IMR-90 (cell line): ENCODE measurements around the gene FAM24A. TPM values are rescaled to one million over a fixed set of nuclear protein-coding genes. Genes with fewer than 3 reads are reported as not detected.

Source experiments
- ATAC-seq: fragments of 200-7000 bp; cut with Tn5 transposase; 2 replicates; pipeline ENCODE4 v1.9.1; 2020; ENCODE audit warnings: low read depth, mild to moderate bottlenecking, moderate library complexity
- BruUV-seq: library from RNA; stranded (reverse); fragments of 400-500 nt; replicated peaks from 2 replicates; lab custom pipeline; 2021; lab: Mats Ljungman, UMichigan
- CTCF ChIA-PET: fragments of 300-600 bp; formaldehyde crosslinking; extraction: SDS; loops from one replicate; lab custom pipeline; 2021; ENCODE audit warnings: antibody characterized with exemption; lab: Yijun Ruan, JAX
- POLR2A ChIA-PET: fragments of 300-600 bp; sonication (Branson Sonifier 250); formaldehyde crosslinking; loops from one replicate; lab custom pipeline; 2022; ENCODE audit warnings: antibody characterized with exemption; ENCODE audit not compliant: unreplicated experiment; lab: Charles Lee
- DNase-seq: peaks from one replicate; pipeline ENCODE4 v3.0.0; 2013
- H2AFZ ChIP-seq: replicated peaks from 2 replicates; pipeline ENCODE3; 2013; ENCODE audit warnings: low read length, mild to moderate bottlenecking; ENCODE audit not compliant: poor library complexity
- H2AK5ac ChIP-seq: 2 replicates; pipeline ENCODE4 v1.6.1; 2013; ENCODE audit warnings: low read depth, low read length, inconsistent platforms
- H2AK9ac ChIP-seq: replicated peaks from 2 replicates; pipeline ENCODE3; 2013; ENCODE audit warnings: mild to moderate bottlenecking, low read depth, low read length, moderate library complexity; ENCODE audit not compliant: poor library complexity
- H2BK120ac ChIP-seq: 2 replicates; pipeline ENCODE4 v1.6.1; 2013; ENCODE audit warnings: low read depth, low read length, inconsistent platforms
- H2BK15ac ChIP-seq: 3 replicates; pipeline ENCODE4 v1.6.1; 2013; ENCODE audit warnings: low read depth, low read length, inconsistent platforms
- H2BK20ac ChIP-seq: 2 replicates; pipeline ENCODE4 v1.6.1; 2013; ENCODE audit warnings: low read depth, mild to moderate bottlenecking, inconsistent platforms, low read length, moderate library complexity
- H2BK5ac ChIP-seq: 2 replicates; pipeline ENCODE4 v1.6.1; 2013; ENCODE audit warnings: mild to moderate bottlenecking, low read depth, low read length, inconsistent platforms; ENCODE audit not compliant: poor library complexity, severe bottlenecking
- H3K14ac ChIP-seq: replicated peaks from 2 replicates; pipeline ENCODE4 v1.6.1; 2013; ENCODE audit warnings: low read depth, low read length, inconsistent platforms
- H3K18ac ChIP-seq: 2 replicates; pipeline ENCODE4 v1.6.1; 2013; ENCODE audit warnings: low read depth, low read length, control low read depth
- H3K23ac ChIP-seq: 2 replicates; pipeline ENCODE4 v1.6.1; 2013; ENCODE audit warnings: low read depth, low read length, inconsistent platforms
- H3K27ac ChIP-seq: 2 replicates; pipeline ENCODE4 v1.5.1; 2013; ENCODE audit warnings: mild to moderate bottlenecking, control low read depth, low read length; ENCODE audit not compliant: insufficient read depth
- H3K27me3 ChIP-seq: 2 replicates; pipeline ENCODE4 v1.6.1; 2013; ENCODE audit warnings: low read length; ENCODE audit not compliant: control insufficient read depth, insufficient read depth
- H3K36me3 ChIP-seq: 2 replicates; pipeline ENCODE4 v1.6.1; 2013; ENCODE audit warnings: low read length, mixed read lengths; ENCODE audit not compliant: control insufficient read depth, insufficient read depth
- H3K4ac ChIP-seq: 2 replicates; pipeline ENCODE4 v1.6.1; 2013; ENCODE audit warnings: low read depth, low read length, inconsistent platforms
- H3K4me1 ChIP-seq: 2 replicates; pipeline ENCODE4 v1.6.1; 2013; ENCODE audit warnings: low read length, mixed read lengths; ENCODE audit not compliant: control insufficient read depth, insufficient read depth
- H3K4me2 ChIP-seq: 2 replicates; pipeline ENCODE4 v1.6.1; 2013; ENCODE audit warnings: low read depth, mild to moderate bottlenecking, control low read depth, low read length, moderate library complexity
- H3K4me3 ChIP-seq: 2 replicates; pipeline ENCODE4 v1.5.1; 2013; ENCODE audit warnings: low read depth, mild to moderate bottlenecking, control low read depth, low read length, moderate library complexity; ENCODE audit not compliant: insufficient read depth
- H3K56ac ChIP-seq: 2 replicates; pipeline ENCODE4 v1.6.1; 2013; ENCODE audit warnings: low read length, inconsistent platforms; ENCODE audit not compliant: insufficient read depth; ENCODE audit errors: extremely low read depth
- H3K79me1 ChIP-seq, 2 experiments: 2 replicates each; pipeline ENCODE4 v1.6.1; 2013; ENCODE audit warnings: low read length in 2 of 2, inconsistent platforms in 1 of 2, low read depth in 1 of 2
- H3K9ac ChIP-seq: 2 replicates; pipeline ENCODE4 v1.6.1; 2013; ENCODE audit warnings: low read depth, low read length, control low read depth
- H3K9me1 ChIP-seq: 2 replicates; pipeline ENCODE4 v1.6.1; 2013; ENCODE audit warnings: low read length, inconsistent platforms; ENCODE audit not compliant: insufficient read depth
- H3K9me3 ChIP-seq: 2 replicates; pipeline ENCODE4 v1.6.1; 2013; ENCODE audit warnings: low read length; ENCODE audit not compliant: control insufficient read depth, insufficient read depth
- H4K20me1 ChIP-seq: 2 replicates; pipeline ENCODE4 v1.6.1; 2013; ENCODE audit warnings: low read length, inconsistent platforms; ENCODE audit not compliant: insufficient read depth
- H4K5ac ChIP-seq: 2 replicates; pipeline ENCODE4 v1.6.1; 2013; ENCODE audit warnings: mild to moderate bottlenecking, low read depth, low read length, control low read depth
- H4K8ac ChIP-seq, 2 experiments: 2 replicates each; pipeline ENCODE4 v1.6.1; 2013; ENCODE audit warnings: low read depth in 2 of 2, low read length in 2 of 2, control low read depth in 1 of 2, inconsistent platforms in 1 of 2
- H4K91ac ChIP-seq: 2 replicates; pipeline ENCODE4 v1.6.1; 2013; ENCODE audit warnings: low read depth, low read length, inconsistent platforms; ENCODE audit not compliant: insufficient read depth
- BHLHE40 ChIP-seq: fragments of 150-350 bp; IDR thresholded peaks from 2 replicates; pipeline ENCODE4 v1.6.1; 2016; ENCODE audit warnings: mild to moderate bottlenecking, low read depth, low read length
- CEBPB ChIP-seq: IDR thresholded peaks from 2 replicates; pipeline ENCODE4 v1.6.1; 2012; ENCODE audit warnings: low read depth, low read length, improper control_type of control experiment
- CHD1 ChIP-seq: IDR thresholded peaks from 2 replicates; pipeline ENCODE4 v1.6.1; 2012; ENCODE audit warnings: low read depth, low read length, improper control_type of control experiment
- MAFK ChIP-seq: IDR thresholded peaks from 2 replicates; pipeline ENCODE4 v1.6.1; 2012; ENCODE audit warnings: low read depth, low read length, improper control_type of control experiment
- MAZ ChIP-seq: IDR thresholded peaks from 2 replicates; pipeline ENCODE4 v1.6.1; 2012; ENCODE audit warnings: low read depth, mild to moderate bottlenecking, low read length, improper control_type of control experiment, moderate library complexity, borderline replicate concordance
- MXI1 ChIP-seq: IDR thresholded peaks from 2 replicates; pipeline ENCODE4 v1.6.1; 2012; ENCODE audit warnings: low read depth, mild to moderate bottlenecking, low read length, moderate library complexity, borderline replicate concordance
- SMC3 ChIP-seq: fragments of 150-350 bp; IDR thresholded peaks from 2 replicates; pipeline ENCODE4 v1.6.1; 2016; ENCODE audit warnings: low read depth, mild to moderate bottlenecking, antibody characterized with exemption, low read length, moderate library complexity
- WGBS, 2 experiments: methylation state at CpG; one replicate each; pipeline versions ENCODE4 v1.1.5 to v1.1.7; 2013; ENCODE audit warnings: missing lambda C conversion rate in 2 of 2; ENCODE audit not compliant: insufficient read length in 1 of 2; ENCODE audit errors: extremely low coverage in 2 of 2; 5-methylcytosine and 5-hydroxymethylcytosine counted together
- dilution Hi-C: fragments of 300-500 bp; cut with HindIII; formaldehyde crosslinking; loops from one replicate; pipeline ENCODE4 v1.14.3; 2018; ENCODE audit warnings: low sequenced_read_pairs; ENCODE audit not compliant: unreplicated experiment
- in situ Hi-C: fragments of 300-500 bp; cut with MboI; formaldehyde crosslinking; loops from 3 replicates; pipeline ENCODE4 v1.14.3; 2019; ENCODE audit warnings: low sequenced_read_pairs, inconsistent platforms, mixed read lengths
- intact Hi-C: fragments of 100-400 bp; cut with micrococcal nuclease; formaldehyde crosslinking; loops from 2 replicates; pipeline ENCODE4 v1.10.0; 2022
- polyA plus RNA-seq, 3 experiments: library from polyadenylated mRNA; depleted of rRNA; stranded (reverse); fragments of >200 nt; gene quantifications; 2 replicates each; pipeline ENCODE4 v1.2.3, GENCODE V29; 2012; ENCODE audit warnings: low replicate concordance in 1 of 3
- total RNA-seq: library from RNA; depleted of rRNA; stranded (reverse); fragments of >200 nt; gene quantifications from 2 replicates; pipeline ENCODE4 v1.2.3, GENCODE V29; 2012

Gene FAM24A
- total and polyA plus RNA-seq, 2 of the 4 experiments (the other 2 are of a cell fraction) = not detected

- Histone ChIP-seq H4K8ac (no peak overlapping the region), H3K9ac (no peak overlapping the region), H2BK120ac (no peak overlapping the region), H4K5ac (no peak overlapping the region), H2BK15ac (no peak overlapping the region), H4K20me1 (no peaks in the 10 kb centered on the region), H3K4me2 (no peak overlapping the region), H3K14ac (no peak overlapping the region), H3K4ac (no peak overlapping the region), H3K36me3 (no peaks in the 10 kb centered on the region), H3K9me1 (no peaks in the 10 kb centered on the region), H2BK5ac (no peak overlapping the region), H3K4me1 (peaks cover 3% of the 10 kb centered on the region), H3K56ac (no peak overlapping the region), H3K23ac (no peak overlapping the region), H2AK5ac (no peak overlapping the region), H3K79me1 (peaks cover 0 to 2% of the 10 kb centered on the region in 2 experiments; a peak in 1 of 4 replicates), H2AFZ (no peak overlapping the region), H3K9me3 (no peaks in the 10 kb centered on the region), H3K27me3 (no peaks in the 10 kb centered on the region), H3K4me3 (no peak overlapping the region), H2BK20ac (no peak overlapping the region), H3K18ac (no peak overlapping the region), H2AK9ac (no peak overlapping the region), H4K91ac (no peak overlapping the region), H3K27ac (no peak overlapping the region)
- ChIA-PET CTCF (no interaction called here), POLR2A (no interaction called here)
- no CpG with 5 or more reads among the region's 1 CpG for WGBS, 2 experiments
- DNase-seq (no peak), ATAC-seq (no peak)
- no TSS peak for BruUV-seq
- intact Hi-C loops (no loop called here), dilution Hi-C loops (no loop called here), in situ Hi-C loops (no loop called here)
- TF ChIP-seq MAFK (no peak), MXI1 (no peak), CHD1 (no peak), MAZ (no peak), BHLHE40 (no peak), SMC3 (no peak), CEBPB (no peak)
Observed at GRCh38 chr10:122884166-122884565, 26.2 kb upstream of the FAM24A start.
